ENCODE data around the gene GAS7.

DNA sequence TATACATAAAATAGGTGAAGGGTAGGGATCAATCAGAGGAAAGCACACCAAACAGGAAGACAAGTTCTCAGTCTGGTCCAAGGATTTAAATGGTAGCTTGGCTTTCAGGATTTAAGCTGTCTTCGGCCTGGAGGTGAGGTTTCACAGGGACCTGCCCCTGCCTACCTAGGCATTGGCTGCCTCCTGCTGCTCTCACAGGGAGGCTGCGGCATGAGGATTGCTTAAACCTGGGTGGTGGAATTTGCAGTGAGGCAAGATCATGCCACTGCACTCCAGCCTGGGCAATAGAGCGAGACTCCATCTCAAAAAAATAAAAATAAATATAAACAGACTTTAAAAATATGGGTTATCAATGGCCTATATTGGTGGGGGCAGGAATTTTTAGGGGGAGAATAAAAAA, 114.5 kb downstream of the GAS7 start:
- TF ChIP-seq CTCF (IDR thresholded peaks at IDR 0.05) (no peak), POLR2A (IDR thresholded peaks at IDR 0.05) (no peak), POLR2AphosphoS5 (IDR thresholded peaks at IDR 0.05) (no peak), EP300 (IDR thresholded peaks at IDR 0.05) (no peak)

Data from gastroesophageal sphincter (tissue), 3 donors.